Endodermal cell (in vitro differentiated cells): Measurements from ENCODE around the gene KRTDAP. TPM values are rescaled to one million over a fixed set of nuclear protein-coding genes. Genes with fewer than 3 reads are reported as not detected.

ENCODE experiments used
- DNase-seq: peaks from one replicate; pipeline ENCODE4 v3.0.0-alpha.2; 2017
- H3K27ac ChIP-seq: 2 replicates; pipeline ENCODE4 v1.5.1; 2013; ENCODE audit warnings: mild to moderate bottlenecking, low read depth, low read length, moderate library complexity
- H3K27me3 ChIP-seq: 2 replicates; pipeline ENCODE4 v1.6.1; 2013; ENCODE audit warnings: mild to moderate bottlenecking, low read length, moderate library complexity; ENCODE audit not compliant: insufficient read depth, control insufficient read depth, poor library complexity, severe bottlenecking
- H3K36me3 ChIP-seq: 2 replicates; pipeline ENCODE4 v1.7.0; 2013; ENCODE audit warnings: mild to moderate bottlenecking, low read length, moderate library complexity; ENCODE audit not compliant: control insufficient read depth, insufficient read depth
- H3K4me1 ChIP-seq: one replicate; pipeline ENCODE4 v1.7.0; 2013; ENCODE audit warnings: low read length; ENCODE audit not compliant: control insufficient read depth, insufficient read depth
- H3K4me3 ChIP-seq: 2 replicates; pipeline ENCODE4 v1.5.1; 2013; ENCODE audit warnings: mild to moderate bottlenecking, low read length, moderate library complexity
- H3K9ac ChIP-seq: 2 replicates; pipeline ENCODE4 v1.6.1; 2013; ENCODE audit warnings: mild to moderate bottlenecking, low read length, moderate library complexity; ENCODE audit not compliant: poor library complexity, severe bottlenecking; ENCODE audit errors: extremely low read depth
- H3K9me3 ChIP-seq: 2 replicates; pipeline ENCODE4 v1.6.1; 2013; ENCODE audit warnings: mild to moderate bottlenecking, low read length, moderate library complexity; ENCODE audit not compliant: control insufficient read depth
- H3K27ac Mint-ChIP-seq: 2 replicates; pipeline ENCODE4 v1.8.0; 2020; ENCODE audit warnings: mixed read lengths
- H3K27me3 Mint-ChIP-seq: 2 replicates; pipeline ENCODE4 v1.8.0; 2021; ENCODE audit warnings: mild to moderate bottlenecking, mixed read lengths; ENCODE audit not compliant: insufficient read depth
- H3K36me3 Mint-ChIP-seq: 2 replicates; pipeline ENCODE4 v1.8.0; 2020; ENCODE audit warnings: low read depth, mixed read lengths
- H3K4me1 Mint-ChIP-seq: 2 replicates; pipeline ENCODE4 v1.8.0; 2020; ENCODE audit warnings: mixed read lengths
- H3K4me3 Mint-ChIP-seq: 2 replicates; pipeline ENCODE4 v1.8.0; 2020; ENCODE audit warnings: mild to moderate bottlenecking, moderate library complexity, mixed read lengths
- H3K9me3 Mint-ChIP-seq: 2 replicates; pipeline ENCODE4 v1.8.0; 2020; ENCODE audit warnings: mild to moderate bottlenecking, mixed read lengths
- WGBS, 2 experiments: methylation state at CpG; one replicate each; pipeline versions ENCODE4 v1.1.5 to v1.1.7; 2013; ENCODE audit warnings: missing lambda C conversion rate in 2 of 2, mixed read lengths in 1 of 2; ENCODE audit not compliant: insufficient coverage in 1 of 2, insufficient read length in 1 of 2; 5-methylcytosine and 5-hydroxymethylcytosine counted together
- total RNA-seq, 2 donors: library from RNA; stranded (reverse); fragmentation: NEBNext Ultra II Directional in 1 of 2; extraction: Animal tissue kit (Norgen Biotek cat#: 25700) in 1 of 2; gene quantifications; 2 replicates in 1 of 2; 3 replicates in 1 of 2; pipeline ENCODE4 v1.2.1, GENCODE V29; 2021
- TF ChIP-seq, protein P1 (sequence below): fragments of 200-600 bp; sonication (generic); conservative IDR thresholded peaks from 2 replicates; pipeline ENCODE4 v1.5.0; 2021; ENCODE audit warnings: antibody characterized with exemption, mild to moderate bottlenecking

Gene KRTDAP
- total RNA-seq, 2 donors from 2014 or later: 3.4 to 4.2 TPM

DNA sequence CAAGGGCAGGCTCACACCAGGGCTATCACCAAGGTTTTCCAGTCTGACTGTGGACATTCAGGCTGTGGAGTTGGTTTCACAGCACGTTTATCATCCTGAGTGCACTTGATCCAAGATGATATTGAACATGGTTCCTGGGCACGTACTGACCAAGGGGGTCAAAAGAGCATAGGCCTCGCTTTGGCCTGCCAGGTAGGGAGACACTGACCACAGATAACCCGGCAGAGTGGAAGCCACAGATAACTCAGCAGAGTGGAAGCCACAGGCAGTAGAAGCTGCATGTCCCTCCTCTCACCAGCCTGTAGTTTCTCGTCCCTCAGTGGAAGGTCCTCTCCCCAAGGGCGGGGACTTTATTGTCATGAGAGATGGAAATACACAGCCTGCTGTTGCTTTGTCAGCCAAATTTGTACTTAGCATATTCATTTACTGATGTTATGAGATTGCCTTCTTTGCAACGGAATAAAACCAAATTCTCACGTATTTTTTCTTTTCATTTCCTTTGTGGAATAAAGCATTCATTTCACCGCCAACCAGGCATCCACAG is 8.8 kb upstream of the KRTDAP start:
- 90 to 91% methylated on average over 8 to 9 of the region's 9 CpGs for WGBS, 2 experiments
- Histone ChIP-seq H3K4me1 (no peaks in the 10 kb centered on the region), H3K9ac (no peak overlapping the region), H3K36me3 (peaks cover 69% of the 10 kb centered on the region), H3K27ac (no peak overlapping the region), H3K4me3 (no peak overlapping the region), H3K27me3 (no peaks in the 10 kb centered on the region), H3K9me3 (no peaks in the 10 kb centered on the region)
- no peak for DNase-seq
- H3K36me3 Mint-ChIP-seq: peaks cover 72% of the 10 kb centered on the region
- no peaks in the 10 kb centered on the region for H3K27me3 Mint-ChIP-seq
- no peaks in the 10 kb centered on the region for H3K9me3 Mint-ChIP-seq
- no peak overlapping the region for H3K27ac Mint-ChIP-seq
- TF ChIP-seq, protein P1, sequence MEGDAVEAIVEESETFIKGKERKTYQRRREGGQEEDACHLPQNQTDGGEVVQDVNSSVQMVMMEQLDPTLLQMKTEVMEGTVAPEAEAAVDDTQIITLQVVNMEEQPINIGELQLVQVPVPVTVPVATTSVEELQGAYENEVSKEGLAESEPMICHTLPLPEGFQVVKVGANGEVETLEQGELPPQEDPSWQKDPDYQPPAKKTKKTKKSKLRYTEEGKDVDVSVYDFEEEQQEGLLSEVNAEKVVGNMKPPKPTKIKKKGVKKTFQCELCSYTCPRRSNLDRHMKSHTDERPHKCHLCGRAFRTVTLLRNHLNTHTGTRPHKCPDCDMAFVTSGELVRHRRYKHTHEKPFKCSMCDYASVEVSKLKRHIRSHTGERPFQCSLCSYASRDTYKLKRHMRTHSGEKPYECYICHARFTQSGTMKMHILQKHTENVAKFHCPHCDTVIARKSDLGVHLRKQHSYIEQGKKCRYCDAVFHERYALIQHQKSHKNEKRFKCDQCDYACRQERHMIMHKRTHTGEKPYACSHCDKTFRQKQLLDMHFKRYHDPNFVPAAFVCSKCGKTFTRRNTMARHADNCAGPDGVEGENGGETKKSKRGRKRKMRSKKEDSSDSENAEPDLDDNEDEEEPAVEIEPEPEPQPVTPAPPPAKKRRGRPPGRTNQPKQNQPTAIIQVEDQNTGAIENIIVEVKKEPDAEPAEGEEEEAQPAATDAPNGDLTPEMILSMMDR: no peak
- H3K4me1 Mint-ChIP-seq: peaks cover 23% of the 10 kb centered on the region
- H3K4me3 Mint-ChIP-seq: no peak overlapping the region

DNA sequence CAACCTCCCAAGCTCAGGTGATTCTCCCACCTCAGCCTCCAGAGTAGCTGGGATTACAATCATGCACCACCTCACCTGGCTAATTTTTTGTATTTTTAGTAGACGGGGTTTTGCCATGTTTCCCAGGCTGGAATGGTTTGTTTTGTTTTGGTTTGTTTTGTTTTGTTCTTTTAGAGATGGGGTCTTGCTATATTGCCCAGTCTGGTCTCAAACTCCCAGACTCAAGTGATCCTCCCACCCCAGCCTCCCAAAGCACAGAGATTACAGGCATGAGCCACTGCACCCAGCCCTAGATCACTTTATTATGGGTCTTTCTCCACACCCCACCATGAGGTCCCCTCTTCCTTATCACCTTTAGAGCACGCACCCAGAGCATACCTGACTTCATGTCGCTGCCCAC is 8.0 kb upstream of the KRTDAP start:
- Histone ChIP-seq H3K36me3 (peaks cover 64% of the 10 kb centered on the region), H3K4me1 (no peaks in the 10 kb centered on the region), H3K4me3 (no peak overlapping the region), H3K27ac (no peak overlapping the region), H3K9me3 (no peaks in the 10 kb centered on the region), H3K9ac (no peak overlapping the region), H3K27me3 (no peaks in the 10 kb centered on the region)
- Mint-ChIP-seq H3K4me1 (peaks cover 20% of the 10 kb centered on the region), H3K27me3 (no peaks in the 10 kb centered on the region), H3K4me3 (no peak overlapping the region), H3K27ac (no peak overlapping the region), H3K9me3 (no peaks in the 10 kb centered on the region), H3K36me3 (peaks cover 66% of the 10 kb centered on the region)
- DNase-seq: no peak
- WGBS, 2 experiments: 81 to 100% methylated on average over 1 to 3 of the region's 3 CpGs
- TF ChIP-seq, protein P1: no peak

DNA sequence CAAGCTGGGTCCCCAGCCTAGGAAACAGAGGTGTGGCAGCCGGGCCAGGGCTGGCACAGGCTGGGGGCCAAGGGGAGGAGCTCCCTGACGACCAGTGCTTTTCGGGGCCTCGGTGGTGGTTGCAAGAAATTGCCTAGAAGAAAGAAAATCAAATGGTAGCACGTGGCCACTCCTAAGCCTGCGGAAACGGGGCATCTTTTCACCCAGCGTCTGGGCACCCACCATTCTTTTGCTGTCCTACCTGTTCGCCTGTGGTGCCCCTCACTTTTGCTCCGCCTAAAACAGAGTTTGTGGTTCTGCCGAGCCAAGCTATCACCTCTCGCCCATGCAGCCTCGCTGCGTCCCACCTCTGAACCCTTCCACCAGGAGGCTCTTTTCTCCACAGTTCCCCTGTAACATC is 7.1 kb upstream of the KRTDAP start:
- Mint-ChIP-seq H3K27me3 (no peaks in the 10 kb centered on the region), H3K4me1 (peaks cover 12% of the 10 kb centered on the region), H3K27ac (no peak overlapping the region), H3K4me3 (no peak overlapping the region), H3K9me3 (no peaks in the 10 kb centered on the region), H3K36me3 (peaks cover 59% of the 10 kb centered on the region)
- Histone ChIP-seq H3K27me3 (no peaks in the 10 kb centered on the region), H3K27ac (no peak overlapping the region), H3K36me3 (peaks cover 56% of the 10 kb centered on the region), H3K9ac (no peak overlapping the region), H3K4me1 (no peaks in the 10 kb centered on the region), H3K9me3 (no peaks in the 10 kb centered on the region), H3K4me3 (no peak overlapping the region)
- 91 to 94% methylated on average over 12 to 14 of the region's 14 CpGs for WGBS, 2 experiments
- TF ChIP-seq, protein P1: peak; percentile 30
- no peak for DNase-seq
